Vagina (tissue), 2 donors: ENCODE results near the gene ITGA2B. TPM values are rescaled to one million over a fixed set of nuclear protein-coding genes. Genes with fewer than 3 reads are reported as not detected.
"Not testable (repeated sequence)": the region's sequence is repeated elsewhere in the genome, so short reads cannot be mapped to it uniquely, and the experiment has no call there.

ENCODE experiments used
- DNase-seq, 2 donors: peaks; one replicate each; pipeline ENCODE4 v3.0.0-alpha.2; 2017; ENCODE audit errors: extremely low spot score in 2 of 2
- H3K27ac ChIP-seq: fragments of 200-600 bp; sonication (generic); one replicate; pipeline ENCODE4 v1.5.1; 2019
- H3K27me3 ChIP-seq: fragments of 200-600 bp; sonication (generic); one replicate; pipeline ENCODE4 v1.5.1; 2019
- H3K36me3 ChIP-seq, 2 donors: fragments of 200-600 bp; sonication (generic); one replicate each; pipeline ENCODE4 v1.5.1; 2017 to 2019
- H3K4me1 ChIP-seq: fragments of 200-600 bp; sonication (generic); one replicate; pipeline ENCODE4 v1.5.1; 2019
- H3K4me3 ChIP-seq, 2 donors: fragments of 200-600 bp; sonication (generic); 1 replicate in 1 of 2; 2 replicates in 1 of 2; pipeline ENCODE4 v1.5.1; 2016 to 2019
- H3K9me3 ChIP-seq: fragments of 200-600 bp; sonication (generic); one replicate; pipeline ENCODE4 v1.5.1; 2019
- POLR2A ChIP-seq, 2 donors: fragments of 450-650 bp; IDR thresholded peaks; one replicate each; pipeline ENCODE4 v1.6.1; 2017; ENCODE audit warnings: antibody characterized with exemption in 2 of 2, mild to moderate bottlenecking in 2 of 2, moderate library complexity in 2 of 2
- POLR2AphosphoS5 ChIP-seq, 2 donors: sonication (generic); formaldehyde crosslinking; IDR thresholded peaks; one replicate each; pipeline ENCODE4 v1.9.0; 2017; ENCODE audit warnings: antibody characterized with exemption in 2 of 2, mild to moderate bottlenecking in 2 of 2, low read depth in 1 of 2; ENCODE audit not compliant: insufficient read depth in 1 of 2
- intact Hi-C: fragments of 100-400 bp; cut with DNase I; formaldehyde crosslinking; loops from one replicate; pipeline ENCODE4 v1.15.1; 2023
- total RNA-seq: library from RNA; depleted of rRNA; stranded (reverse); fragments of >200 nt; gene quantifications from one replicate; pipeline ENCODE4 v1.2.3, GENCODE V29; 2016
- TF ChIP-seq, protein P1 (sequence below), 3 experiments: fragments of 450-650 bp in 2 of 3; fragments of 200-600 bp in 1 of 3; sonication (generic) in 1 of 3; IDR thresholded peaks; one replicate each; pipeline ENCODE4 v1.5.1; 2017 to 2019; ENCODE audit warnings: antibody characterized with exemption in 3 of 3, mild to moderate bottlenecking in 2 of 3, moderate library complexity in 2 of 3

Gene ITGA2B
- total RNA-seq, 1 donor from 2014 or later = 2.0 TPM

- DNase-seq = no peak
- intact Hi-C loops = no loop called here
- Histone ChIP-seq H3K36me3 (no peaks in the 10 kb centered on the region), H3K4me1 (peaks cover 14% of the 10 kb centered on the region), H3K4me3 (no peak overlapping the region), H3K27ac (no peak overlapping the region), H3K27me3 (no peaks in the 10 kb centered on the region), H3K9me3 (no peaks in the 10 kb centered on the region)
- TF ChIP-seq, protein P1, sequence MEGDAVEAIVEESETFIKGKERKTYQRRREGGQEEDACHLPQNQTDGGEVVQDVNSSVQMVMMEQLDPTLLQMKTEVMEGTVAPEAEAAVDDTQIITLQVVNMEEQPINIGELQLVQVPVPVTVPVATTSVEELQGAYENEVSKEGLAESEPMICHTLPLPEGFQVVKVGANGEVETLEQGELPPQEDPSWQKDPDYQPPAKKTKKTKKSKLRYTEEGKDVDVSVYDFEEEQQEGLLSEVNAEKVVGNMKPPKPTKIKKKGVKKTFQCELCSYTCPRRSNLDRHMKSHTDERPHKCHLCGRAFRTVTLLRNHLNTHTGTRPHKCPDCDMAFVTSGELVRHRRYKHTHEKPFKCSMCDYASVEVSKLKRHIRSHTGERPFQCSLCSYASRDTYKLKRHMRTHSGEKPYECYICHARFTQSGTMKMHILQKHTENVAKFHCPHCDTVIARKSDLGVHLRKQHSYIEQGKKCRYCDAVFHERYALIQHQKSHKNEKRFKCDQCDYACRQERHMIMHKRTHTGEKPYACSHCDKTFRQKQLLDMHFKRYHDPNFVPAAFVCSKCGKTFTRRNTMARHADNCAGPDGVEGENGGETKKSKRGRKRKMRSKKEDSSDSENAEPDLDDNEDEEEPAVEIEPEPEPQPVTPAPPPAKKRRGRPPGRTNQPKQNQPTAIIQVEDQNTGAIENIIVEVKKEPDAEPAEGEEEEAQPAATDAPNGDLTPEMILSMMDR (IDR thresholded peaks at IDR 0.05) = no peak
- TF ChIP-seq POLR2A (IDR thresholded peaks at IDR 0.05) (no peak), POLR2AphosphoS5 (IDR thresholded peaks at IDR 0.05; ENCODE audit: insufficient read depth in 1 of 2, low read depth in 1 of 2) (no peak)
Measured at GRCh38 chr17:44374306-44375195, 14.9 kb downstream of the ITGA2B start.

- H3K36me3 ChIP-seq = no peaks in the 10 kb centered on the region
- no peak overlapping the region for H3K27ac ChIP-seq
- no peak for TF ChIP-seq POLR2AphosphoS5 (IDR thresholded peaks at IDR 0.05; ENCODE audit: insufficient read depth in 1 of 2, low read depth in 1 of 2)
- no peak for TF ChIP-seq POLR2A (IDR thresholded peaks at IDR 0.05)
- TF ChIP-seq, protein P1 (IDR thresholded peaks at IDR 0.05) = no peak
- H3K27me3 ChIP-seq = no peaks in the 10 kb centered on the region
- no peak overlapping the region for H3K4me3 ChIP-seq
- intact Hi-C loops = no loop called here
- H3K9me3 ChIP-seq = no peaks in the 10 kb centered on the region
- no peak for DNase-seq
- H3K4me1 ChIP-seq = peaks cover 14% of the 10 kb centered on the region
Measured at GRCh38 chr17:44372036-44372435, 17.4 kb downstream of the ITGA2B start.

DNA sequence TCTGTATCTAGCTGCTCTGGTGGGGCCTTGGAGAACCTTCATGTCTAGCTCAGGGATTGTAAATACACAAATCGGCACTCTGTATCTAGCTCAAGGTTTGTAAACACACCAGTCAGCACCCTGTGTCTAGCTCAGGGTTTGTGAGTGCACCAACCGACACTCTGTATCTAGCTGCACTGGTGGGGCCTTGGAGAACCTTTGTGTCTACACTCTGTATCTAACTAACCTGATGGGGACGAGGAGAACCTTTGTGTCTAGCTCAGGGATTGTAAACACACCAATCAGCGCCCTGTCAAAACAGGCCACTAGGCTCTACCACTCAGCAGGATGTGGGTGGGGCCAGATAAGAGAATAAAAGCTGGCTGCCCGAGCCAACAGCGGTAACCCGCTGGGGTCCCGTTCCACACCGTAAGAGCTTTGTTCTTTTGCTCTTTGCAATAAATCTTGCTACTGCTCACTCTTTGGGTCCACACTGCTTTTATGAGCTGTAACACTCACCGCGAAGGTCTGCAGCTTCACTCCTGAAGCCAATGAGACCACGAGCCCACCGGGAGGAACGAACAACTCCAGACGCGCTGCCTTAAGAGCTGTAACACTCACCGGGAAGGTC is 19.9 kb downstream of the ITGA2B start:
- H3K9me3 ChIP-seq, H3K4me1 ChIP-seq, intact Hi-C loops, H3K27ac ChIP-seq, H3K27me3 ChIP-seq, DNase-seq, H3K36me3 ChIP-seq, H3K4me3 ChIP-seq: not testable (repeated sequence)

DNA sequence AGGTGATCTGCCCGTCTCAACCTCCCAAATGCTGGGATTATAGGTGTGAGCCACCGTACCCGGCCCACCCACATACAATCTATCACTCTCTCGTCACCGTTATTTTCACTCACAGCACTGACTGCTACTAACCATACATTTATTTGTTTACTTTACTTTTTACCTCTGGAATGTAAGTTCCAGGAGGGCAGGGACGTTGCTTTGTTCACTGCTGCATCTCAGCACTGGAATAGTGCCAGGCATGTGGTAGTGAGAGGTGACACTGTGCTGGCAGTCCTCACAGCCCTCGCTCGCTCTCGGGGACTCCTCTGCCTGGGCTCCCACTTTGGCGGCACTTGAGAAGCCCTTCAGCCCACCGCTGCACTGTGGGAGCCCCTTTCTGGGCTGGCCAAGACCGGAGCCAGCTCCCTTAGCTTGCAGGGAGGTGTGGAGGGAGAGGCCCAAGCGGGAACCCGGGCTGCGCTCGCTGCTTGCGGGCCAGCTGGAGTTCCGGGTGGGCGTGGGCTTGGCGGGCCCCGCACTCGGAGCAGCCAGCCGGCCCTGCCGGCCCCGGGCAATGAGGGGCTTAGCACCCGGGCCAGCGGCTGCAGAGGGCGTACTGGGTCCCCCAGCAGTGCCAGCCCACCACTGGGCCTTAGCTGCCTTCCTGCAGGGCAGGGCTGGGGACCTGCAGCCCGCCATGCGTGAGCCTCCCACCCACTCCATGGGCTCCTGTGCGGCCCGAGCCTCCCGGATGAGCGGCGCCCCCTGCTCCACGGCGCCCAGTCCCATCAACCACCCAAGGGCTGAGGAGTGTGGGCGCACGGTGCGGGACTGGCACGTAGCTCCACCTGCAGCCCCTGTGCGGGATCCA is 20.8 kb downstream of the ITGA2B start:
- H3K36me3 ChIP-seq, H3K4me3 ChIP-seq, DNase-seq, H3K4me1 ChIP-seq, H3K27ac ChIP-seq, H3K9me3 ChIP-seq, intact Hi-C loops, H3K27me3 ChIP-seq: not testable (repeated sequence)

DNA sequence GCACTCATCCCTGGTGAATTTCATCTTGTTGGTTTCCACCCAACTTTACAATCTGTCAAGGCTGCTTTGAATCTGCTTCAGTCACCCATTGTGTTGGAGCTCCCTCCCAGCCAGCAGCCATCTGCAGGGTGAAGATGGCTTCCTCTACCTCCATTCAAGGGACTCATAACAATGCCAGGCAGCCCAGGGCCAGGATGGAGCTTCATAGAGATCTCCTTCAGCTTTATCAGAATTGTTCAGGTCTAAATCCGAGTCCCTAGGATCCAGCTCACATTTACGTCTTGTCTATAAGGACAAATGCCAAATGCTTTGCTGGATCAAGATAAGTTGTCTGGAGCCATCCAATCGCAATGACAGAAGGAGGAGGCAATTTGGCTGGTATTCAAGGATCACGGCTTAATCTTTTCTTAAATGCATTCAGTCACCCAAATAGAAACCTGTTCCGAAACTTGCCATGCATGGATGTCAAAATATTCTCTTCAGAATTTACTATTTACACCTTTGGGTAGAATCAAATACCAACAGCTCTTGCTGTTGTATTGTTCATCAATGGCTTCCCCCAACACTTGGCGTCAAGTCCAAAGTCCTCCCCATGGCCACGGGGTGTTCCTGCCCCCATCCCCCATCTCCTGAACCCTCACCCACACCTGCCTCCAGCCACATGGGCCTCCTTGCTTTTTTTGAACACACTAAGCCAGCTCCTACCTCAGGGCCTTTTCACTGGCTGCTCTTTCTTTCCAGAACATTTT is 22.0 kb downstream of the ITGA2B start:
- H3K36me3 ChIP-seq = no peaks in the 10 kb centered on the region
- TF ChIP-seq POLR2A (IDR thresholded peaks at IDR 0.05) (no peak), POLR2AphosphoS5 (IDR thresholded peaks at IDR 0.05; ENCODE audit: insufficient read depth in 1 of 2, low read depth in 1 of 2) (no peak)
- TF ChIP-seq, protein P1 (IDR thresholded peaks at IDR 0.05) = no peak
- H3K27ac ChIP-seq = no peak overlapping the region
- intact Hi-C loops = no loop called here
- peaks cover 14% of the 10 kb centered on the region for H3K4me1 ChIP-seq
- no peak overlapping the region for H3K4me3 ChIP-seq
- no peaks in the 10 kb centered on the region for H3K27me3 ChIP-seq
- no peak for DNase-seq
- no peaks in the 10 kb centered on the region for H3K9me3 ChIP-seq

- DNase-seq, H3K27me3 ChIP-seq, intact Hi-C loops, H3K4me3 ChIP-seq, H3K27ac ChIP-seq, H3K36me3 ChIP-seq, H3K9me3 ChIP-seq: not testable (repeated sequence)
- H3K4me1 ChIP-seq = peaks cover 36% of the 10 kb centered on the region
Measured at GRCh38 chr17:44365051-44365450, 24.4 kb downstream of the ITGA2B start.
